NCI-H460 (cell line): ENCODE data around the gene MB. TPM values are rescaled to one million over a fixed set of nuclear protein-coding genes. Genes with fewer than 3 reads are reported as not detected.
"Not testable (repeated sequence)": the region's sequence is repeated elsewhere in the genome, so short reads cannot be mapped to it uniquely, and the experiment has no call there.

Experiments
- DNase-seq: peaks from one replicate; pipeline ENCODE4 v3.0.0-alpha.2; 2016; ENCODE audit warnings: low read depth; ENCODE audit errors: extremely low read depth
- total RNA-seq: library from RNA; depleted of rRNA; stranded (reverse); fragments of >200 nt; shearing (Covaris generic); gene quantifications from 2 replicates; pipeline ENCODE4 v1.2.3, GENCODE V29; 2014

The MB gene
- total RNA-seq, 1 experiment from 2014 or later = 0.10 TPM

- no peak for DNase-seq
Observed at GRCh38 chr22:35638410-35638809, 21.3 kb upstream of the MB start.

GRCh38 chr22:35638001-35638400 is 20.9 kb upstream of the MB start:
- no peak for DNase-seq

GRCh38 chr22:35637254-35637653 is 20.1 kb upstream of the MB start:
- DNase-seq = no peak

GRCh38 chr22:35634943-35635540 is 17.9 kb upstream of the MB start:
- DNase-seq = no peak

GRCh38 chr22:35634015-35634414 is 16.9 kb upstream of the MB start:
- no peak for DNase-seq

- DNase-seq = no peak
Observed at GRCh38 chr22:35633520-35633919, 16.4 kb upstream of the MB start.

GRCh38 chr22:35632935-35633334 is 15.8 kb upstream of the MB start:
- DNase-seq = no peak

- DNase-seq = peak; percentile 43
Observed at GRCh38 chr22:35631597-35631996, 14.5 kb upstream of the MB start.

GRCh38 chr22:35630891-35631290 is 13.8 kb upstream of the MB start:
- DNase-seq = no peak

- DNase-seq = no peak
Observed at GRCh38 chr22:35630387-35630793, 13.3 kb upstream of the MB start.

- DNase-seq = peak; percentile 6
Observed at GRCh38 chr22:35629406-35630216, 12.5 kb upstream of the MB start.

GRCh38 chr22:35628732-35629131 is 11.6 kb upstream of the MB start:
- DNase-seq = no peak

- DNase-seq = peak; percentile 69
Observed at GRCh38 chr22:35627267-35628041, 10.3 kb upstream of the MB start.

GRCh38 chr22:35625763-35626432 is 8.8 kb upstream of the MB start:
- DNase-seq = no peak

- DNase-seq = no peak
Observed at GRCh38 chr22:35624547-35624946, 7.4 kb upstream of the MB start.

GRCh38 chr22:35623885-35624284 is 6.8 kb upstream of the MB start:
- DNase-seq = not testable (repeated sequence)

- no peak for DNase-seq
Observed at GRCh38 chr22:35622191-35622913, 5.2 kb upstream of the MB start.

GRCh38 chr22:35621451-35621850 is 4.3 kb upstream of the MB start:
- no peak for DNase-seq

- DNase-seq = no peak
Observed at GRCh38 chr22:35620624-35621251, 3.6 kb upstream of the MB start.
